HepG2 (cell line): ENCODE measurements around the gene KCND3. TPM values are rescaled to one million over a fixed set of nuclear protein-coding genes. Genes with fewer than 3 reads are reported as not detected.

ENCODE experiments used
- ATAC-seq: fragments of 200-7000 bp; cut with Tn5 transposase; 3 replicates; pipeline ENCODE4 v1.9.1; 2020; ENCODE audit warnings: mild to moderate bottlenecking, moderate library complexity
- BruUV-seq: library from RNA; stranded (reverse); fragments of 400-500 nt; replicated peaks from 2 replicates; lab custom pipeline; 2021; lab: Mats Ljungman, UMichigan
- CTCF ChIA-PET: fragments of 300-600 bp; formaldehyde crosslinking; extraction: SDS; loops from one replicate; lab custom pipeline; 2021; ENCODE audit warnings: low total read pairs, inconsistent platforms, low intra/inter-chr PET ratio; lab: Yijun Ruan, JAX
- POLR2A ChIA-PET: fragments of 350-600 bp; sonication (Branson Sonifier 250); formaldehyde crosslinking; loops from one replicate; lab custom pipeline; 2020; ENCODE audit warnings: antibody characterized with exemption, inconsistent platforms; lab: Yijun Ruan, JAX
- DNase-seq: peaks from one replicate; pipeline ENCODE4 v3.0.0-alpha.2; 2015; ENCODE audit warnings: low spot score
- FAIRE-seq: peaks from 3 replicates; lab custom pipeline; 2011; peaks lifted over from hg19 to GRCh38; lab: Jason Lieb, UNC
- H2AFZ ChIP-seq: one replicate; pipeline ENCODE4 v1.6.1; 2011; ENCODE audit warnings: low read length, inconsistent platforms
- H3K27ac ChIP-seq: fragments of 300-600 bp; 3 replicates; pipeline ENCODE4 v1.8.0; 2011; ENCODE audit warnings: mixed run types, mild to moderate bottlenecking, mixed read lengths, low read length, inconsistent platforms; ENCODE audit not compliant: insufficient read depth; ENCODE audit errors: extremely low read length
- H3K27me3 ChIP-seq, 2 experiments: fragments of 200-600 bp in 1 of 2; 2 replicates in 1 of 2; 3 replicates in 1 of 2; pipeline versions ENCODE4 v1.6.0 to v1.8.0; 2011; ENCODE audit warnings: low read length in 2 of 2, mild to moderate bottlenecking in 2 of 2, moderate library complexity in 2 of 2, inconsistent platforms in 1 of 2; ENCODE audit not compliant: insufficient read depth in 2 of 2, control insufficient read depth in 1 of 2
- H3K36me3 ChIP-seq, 2 experiments: fragments of 200-600 bp in 1 of 2; replicated peaks in 1 of 2; 2 replicates in 1 of 2; 3 replicates in 1 of 2; pipeline versions ENCODE4 v1.5.1 to v1.8.0; 2011; ENCODE audit warnings: low read length in 2 of 2, inconsistent platforms in 1 of 2; ENCODE audit not compliant: insufficient read depth in 2 of 2, control insufficient read depth in 1 of 2
- H3K4me1 ChIP-seq: 2 replicates; pipeline ENCODE4 v1.5.1; 2012; ENCODE audit warnings: low read length, inconsistent platforms; ENCODE audit not compliant: insufficient read depth
- H3K4me2 ChIP-seq: 2 replicates; pipeline ENCODE4 v1.6.0; 2011; ENCODE audit warnings: low read depth, low read length, inconsistent platforms
- H3K4me3 ChIP-seq, 3 experiments: fragments of 200-600 bp in 1 of 3; sonication (generic), shearing (Covaris generic) in 1 of 3; replicated peaks in 1 of 3; 2 replicates each; pipeline ENCODE4 v1.5.1; 2011 to 2016; ENCODE audit warnings: low read length in 3 of 3, inconsistent platforms in 2 of 3, low read depth in 2 of 3, mild to moderate bottlenecking in 2 of 3, control low read depth in 1 of 3, mixed read lengths in 1 of 3; ENCODE audit not compliant: insufficient read depth in 1 of 3
- H3K79me2 ChIP-seq: one replicate; pipeline ENCODE4 v1.6.1; 2011; ENCODE audit warnings: low read length, inconsistent platforms; ENCODE audit not compliant: insufficient read depth
- H3K9ac ChIP-seq: 2 replicates; pipeline ENCODE4 v1.6.0; 2011; ENCODE audit warnings: mild to moderate bottlenecking, low read depth, low read length, inconsistent platforms; ENCODE audit not compliant: insufficient read depth
- H3K9me3 ChIP-seq: 2 replicates; pipeline ENCODE4 v1.5.1; 2012; ENCODE audit warnings: mild to moderate bottlenecking, low read length
- H4K20me1 ChIP-seq: 2 replicates; pipeline ENCODE4 v1.6.0; 2011; ENCODE audit warnings: inconsistent platforms, mild to moderate bottlenecking, low read length, moderate library complexity; ENCODE audit not compliant: insufficient read depth
- BCL3 ChIP-seq: sonication (generic); formaldehyde crosslinking; IDR thresholded peaks from 2 replicates; pipeline ENCODE4 v1.5.1; 2020; ENCODE audit warnings: mild to moderate bottlenecking, missing genetic modification reagents, moderate library complexity
- ELF3 ChIP-seq: IDR thresholded peaks from 2 replicates; pipeline ENCODE4 v1.6.1; 2016; ENCODE audit warnings: missing genetic modification reagents, missing compliant biosample characterization
- ELF4 ChIP-seq: sonication (generic); formaldehyde crosslinking; IDR thresholded peaks from 2 replicates; pipeline ENCODE4 v1.5.0; 2020; ENCODE audit warnings: missing genetic modification reagents, mild to moderate bottlenecking, moderate library complexity, borderline replicate concordance
- NR2F2 ChIP-seq: IDR thresholded peaks from 2 replicates; pipeline ENCODE4 v1.6.1; 2012; ENCODE audit warnings: low read depth, inconsistent platforms, borderline replicate concordance
- POLR2A ChIP-seq, 2 experiments: IDR thresholded peaks; 2 replicates each; pipeline ENCODE4 v1.6.1; 2011; ENCODE audit warnings: low read depth in 2 of 2, low read length in 2 of 2, mild to moderate bottlenecking in 1 of 2, moderate library complexity in 1 of 2; ENCODE audit not compliant: insufficient read depth in 1 of 2
- TBX2 ChIP-seq: sonication (generic); formaldehyde crosslinking; IDR thresholded peaks from 2 replicates; pipeline ENCODE4 v1.5.0; 2020; ENCODE audit warnings: missing genetic modification reagents, mild to moderate bottlenecking, borderline replicate concordance
- ZC3H13 ChIP-seq: sonication (generic); formaldehyde crosslinking; IDR thresholded peaks from 2 replicates; pipeline ENCODE4 v1.8.1; 2023; ENCODE audit warnings: mild to moderate bottlenecking, missing genetic modification reagents, moderate library complexity
- WGBS: methylation state at CpG from one replicate; pipeline ENCODE4 v1.1.6; 2017; ENCODE audit warnings: low lambda C conversion rate; 5-methylcytosine and 5-hydroxymethylcytosine counted together
- in situ Hi-C: cut with HindIII; loops from 2 replicates; pipeline ENCODE4 v1.10.0; 2017; ENCODE audit warnings: low pct_unique_long_range_greater_than_20kb; ENCODE audit not compliant: extremely low pct_ligation_motif_present
- intact Hi-C: fragments of 100-400 bp; cut with micrococcal nuclease; formaldehyde crosslinking; loops from one replicate; pipeline ENCODE4 v1.10.0; 2022; ENCODE audit not compliant: unreplicated experiment
- polyA plus RNA-seq, 8 experiments: library from polyadenylated mRNA; depleted of rRNA in 3 of 8; stranded (reverse) in 7 of 8; unstranded in 1 of 8; fragments of >200 nt; fragmentation: Illumina TruSeq in 4 of 8; extraction: Trizol in 4 of 8; gene quantifications; 2 replicates each; pipeline versions ENCODE4 v1.2.1 to v1.2.3, GENCODE V29; 2011 to 2016; ENCODE audit warnings: low read depth in 4 of 8, missing spikeins in 1 of 8, mixed read lengths in 1 of 8; ENCODE audit not compliant: insufficient read depth in 1 of 8
- total RNA-seq, 5 experiments: library from RNA; depleted of rRNA; stranded (reverse); fragments of >200 nt; fragmentation: Illumina TruSeq; extraction: Trizol; gene quantifications; 2 replicates each; pipeline ENCODE4 v1.2.3, GENCODE V29; 2016; ENCODE audit warnings: low read depth in 1 of 5

The KCND3 gene
- total and polyA plus RNA-seq, 2 of the 13 experiments (the other 11 are each of a cell fraction or from before 2014, with no cell fraction given): 0.04 TPM; not detected in 1

GRCh38 chr1:111731956-111732355 is 257.5 kb downstream of the KCND3 start:
- POLR2A ChIA-PET: no interaction called here
- Histone ChIP-seq H2AFZ (no peak overlapping the region), H3K27ac (peak overlapping the region; percentile 82), H3K9me3 (no peaks in the 10 kb centered on the region), H3K27me3 (no peaks in the 10 kb centered on the region), H3K79me2 (peaks cover 7% of the 10 kb centered on the region), H3K36me3 (0 out of 5 replicates have a peak, but pooled peaks cover 0 to 2% of the 10 kb centered on the region in 2 experiments), H3K9ac (no peak overlapping the region; the same call in 1 of the 2 replicates), H3K4me1 (peaks cover 70% of the 10 kb centered on the region), H4K20me1 (no peaks in the 10 kb centered on the region), H3K4me2 (no peak overlapping the region), H3K4me3 (no peak overlapping the region)
- intact Hi-C loops: no loop called here
- DNase-seq (no peak), ATAC-seq (no peak), FAIRE-seq (no peak)
- TF ChIP-seq TBX2 (CRISPR knock-in tag) (no peak), POLR2A (IDR thresholded peaks at IDR 0.05; ENCODE audit: insufficient read depth in 1 of 2, low read depth in 2 of 2, low read length in 2 of 2) (no peak), ELF4 (CRISPR knock-in tag) (no peak), ZC3H13 (no peak), NR2F2 (no peak), BCL3 (CRISPR knock-in tag) (no peak)
- in situ Hi-C loops: no loop called here
- no TSS peak for BruUV-seq
- CTCF ChIA-PET: no interaction called here
- 78% methylated on average over 6 of the region's 6 CpGs for WGBS

GRCh38 chr1:111730706-111731105 is 258.8 kb downstream of the KCND3 start:
- no peak overlapping the region for H2AFZ ChIP-seq
- DNase-seq (no peak), ATAC-seq (no peak), FAIRE-seq (no peak)
- H3K27ac ChIP-seq: no peak overlapping the region
- peaks cover 3% of the 10 kb centered on the region for H3K79me2 ChIP-seq
- 0 out of 5 replicates have a peak, but pooled peaks cover 0 to 2% of the 10 kb centered on the region in 2 experiments for H3K36me3 ChIP-seq
- intact Hi-C loops (no loop called here), in situ Hi-C loops (no loop called here)
- peaks cover 64% of the 10 kb centered on the region for H3K4me1 ChIP-seq
- CTCF ChIA-PET: no interaction called here
- no peaks in the 10 kb centered on the region for H4K20me1 ChIP-seq
- BruUV-seq: no TSS peak
- no peak overlapping the region for H3K4me2 ChIP-seq
- TF ChIP-seq ELF3: no peak
- H3K27me3 ChIP-seq: no peaks in the 10 kb centered on the region
- H3K4me3 ChIP-seq: no peak overlapping the region
- H3K9me3 ChIP-seq: no peaks in the 10 kb centered on the region
- H3K9ac ChIP-seq: no peak overlapping the region
- WGBS: 92% methylated on average over 4 of the region's 4 CpGs
- POLR2A ChIA-PET: interaction anchor here (0.5 kb wide), 1 partner anchor 43 kb away, joined by 3 read pairs; no protein-coding TSS in a partner anchor
